ENCODE data around the gene SKOR1. TPM values are rescaled to one million over a fixed set of nuclear protein-coding genes. Genes with fewer than 3 reads are reported as not detected.

Gene SKOR1
- total and polyA plus RNA-seq, 2 of the 13 experiments (the other 11 are each of a cell fraction or from before 2014, with no cell fraction given): 0.09 to 0.11 TPM

DNA sequence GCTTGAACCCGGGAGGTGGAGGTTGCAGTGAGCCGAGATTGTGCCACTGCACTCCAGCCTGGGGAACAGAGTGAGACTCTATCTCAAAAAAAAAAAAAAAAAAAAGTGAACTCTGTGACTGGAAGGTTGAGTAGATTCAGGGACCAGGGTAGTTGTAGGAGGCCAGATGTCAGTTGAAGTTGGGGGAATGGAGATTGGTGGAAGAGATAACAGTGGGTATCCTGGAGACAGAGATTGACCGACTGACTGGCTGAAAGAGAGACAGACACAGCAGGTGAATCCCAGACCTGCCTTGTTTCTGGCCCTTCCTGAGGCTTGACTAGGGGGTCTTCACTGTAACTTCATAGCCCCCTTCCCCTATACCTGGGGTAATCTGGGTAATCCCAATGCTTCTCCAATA is 36.7 kb downstream of the SKOR1 start (continued):
- TF ChIP-seq, protein P1, sequence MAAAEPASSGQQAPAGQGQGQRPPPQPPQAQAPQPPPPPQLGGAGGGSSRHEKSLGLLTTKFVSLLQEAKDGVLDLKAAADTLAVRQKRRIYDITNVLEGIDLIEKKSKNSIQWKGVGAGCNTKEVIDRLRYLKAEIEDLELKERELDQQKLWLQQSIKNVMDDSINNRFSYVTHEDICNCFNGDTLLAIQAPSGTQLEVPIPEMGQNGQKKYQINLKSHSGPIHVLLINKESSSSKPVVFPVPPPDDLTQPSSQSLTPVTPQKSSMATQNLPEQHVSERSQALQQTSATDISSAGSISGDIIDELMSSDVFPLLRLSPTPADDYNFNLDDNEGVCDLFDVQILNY (CRISPR knock-in tag; conservative IDR thresholded peaks at IDR 0.05): no peak
- no peak for TF ChIP-seq NR2C2 (CRISPR knock-in tag; IDR thresholded peaks at IDR 0.05; ENCODE audit: borderline replicate concordance)
- TF ChIP-seq U2AF2 (IDR thresholded peaks at IDR 0.05; ENCODE audit: low read depth, low read length): no peak
- no peak for TF ChIP-seq ZNF101 (CRISPR knock-in tag; IDR thresholded peaks at IDR 0.05; ENCODE audit: borderline replicate concordance, low read depth)
- no peak for TF ChIP-seq MED8 (CRISPR knock-in tag; IDR thresholded peaks at IDR 0.05; ENCODE audit: insufficient replicate concordance)
- TF ChIP-seq, protein P2, sequence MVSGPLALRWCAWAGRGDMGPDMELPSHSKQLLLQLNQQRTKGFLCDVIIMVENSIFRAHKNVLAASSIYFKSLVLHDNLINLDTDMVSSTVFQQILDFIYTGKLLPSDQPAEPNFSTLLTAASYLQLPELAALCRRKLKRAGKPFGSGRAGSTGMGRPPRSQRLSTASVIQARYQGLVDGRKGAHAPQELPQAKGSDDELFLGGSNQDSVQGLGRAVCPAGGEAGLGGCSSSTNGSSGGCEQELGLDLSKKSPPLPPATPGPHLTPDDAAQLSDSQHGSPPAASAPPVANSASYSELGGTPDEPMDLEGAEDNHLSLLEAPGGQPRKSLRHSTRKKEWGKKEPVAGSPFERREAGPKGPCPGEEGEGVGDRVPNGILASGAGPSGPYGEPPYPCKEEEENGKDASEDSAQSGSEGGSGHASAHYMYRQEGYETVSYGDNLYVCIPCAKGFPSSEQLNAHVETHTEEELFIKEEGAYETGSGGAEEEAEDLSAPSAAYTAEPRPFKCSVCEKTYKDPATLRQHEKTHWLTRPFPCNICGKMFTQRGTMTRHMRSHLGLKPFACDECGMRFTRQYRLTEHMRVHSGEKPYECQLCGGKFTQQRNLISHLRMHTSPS (CRISPR knock-in tag; IDR thresholded peaks at IDR 0.05; ENCODE audit: low read depth): no peak
- no peak for TF ChIP-seq ZNF17 (CRISPR knock-in tag; IDR thresholded peaks at IDR 0.05)
- no peak for TF ChIP-seq TCF7L2 (IDR thresholded peaks at IDR 0.05; ENCODE audit: low read depth, low read length)
- TF ChIP-seq, protein P3, sequence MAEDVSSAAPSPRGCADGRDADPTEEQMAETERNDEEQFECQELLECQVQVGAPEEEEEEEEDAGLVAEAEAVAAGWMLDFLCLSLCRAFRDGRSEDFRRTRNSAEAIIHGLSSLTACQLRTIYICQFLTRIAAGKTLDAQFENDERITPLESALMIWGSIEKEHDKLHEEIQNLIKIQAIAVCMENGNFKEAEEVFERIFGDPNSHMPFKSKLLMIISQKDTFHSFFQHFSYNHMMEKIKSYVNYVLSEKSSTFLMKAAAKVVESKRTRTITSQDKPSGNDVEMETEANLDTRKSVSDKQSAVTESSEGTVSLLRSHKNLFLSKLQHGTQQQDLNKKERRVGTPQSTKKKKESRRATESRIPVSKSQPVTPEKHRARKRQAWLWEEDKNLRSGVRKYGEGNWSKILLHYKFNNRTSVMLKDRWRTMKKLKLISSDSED (CRISPR knock-in tag; IDR thresholded peaks at IDR 0.05): no peak
- TF ChIP-seq ONECUT2 (CRISPR knock-in tag; IDR thresholded peaks at IDR 0.05): no peak
- TF ChIP-seq KAT8 (CRISPR knock-in tag; IDR thresholded peaks at IDR 0.05): no peak

All from HepG2 (cell line).